22Rv1 (cell line): ENCODE measurements around the gene RCOR3.

Experiments
- H3K27ac ChIP-seq: fragments of 450-650 bp; 2 replicates; pipeline ENCODE4 v1.5.1; 2017
- CTCF ChIP-seq: fragments of 450-650 bp; IDR thresholded peaks from 2 replicates; pipeline ENCODE4 v1.5.1; 2017; ENCODE audit warnings: mild to moderate bottlenecking
- ZFX ChIP-seq: fragments of 450-650 bp; IDR thresholded peaks from 2 replicates; pipeline ENCODE4 v1.6.1; 2017; ENCODE audit warnings: antibody characterized with exemption, borderline replicate concordance

Gene RCOR3

GRCh38 chr1:211328866-211329475, 69.8 kb downstream of the RCOR3 start:
- H3K27ac ChIP-seq, result no peak overlapping the region
- TF ChIP-seq ZFX (no peak), CTCF (no peak)

DNA sequence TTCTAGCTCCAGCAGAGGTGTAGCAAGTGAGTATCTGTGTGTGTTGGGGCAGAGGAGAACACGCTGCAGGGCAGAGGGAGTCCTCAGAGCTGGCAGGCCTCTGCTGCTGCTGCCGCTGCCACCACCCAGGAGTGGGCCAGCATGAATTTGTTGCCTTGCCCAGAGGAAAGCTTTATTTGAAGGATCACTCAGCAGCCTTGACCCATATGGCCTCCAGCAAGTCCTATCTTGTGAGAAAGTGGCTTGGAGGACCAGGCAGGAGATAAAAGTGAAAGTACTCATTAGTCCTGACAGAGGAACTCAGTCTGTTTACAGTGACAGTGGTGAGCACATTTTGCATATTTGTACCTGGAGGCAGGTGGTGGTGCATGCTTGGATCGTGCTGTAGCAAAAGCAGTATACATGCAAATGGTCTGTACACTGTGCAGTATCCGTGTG, 70.6 kb downstream of the RCOR3 start:
- TF ChIP-seq ZFX (no peak), CTCF (no peak)
- no peak overlapping the region for H3K27ac ChIP-seq

DNA sequence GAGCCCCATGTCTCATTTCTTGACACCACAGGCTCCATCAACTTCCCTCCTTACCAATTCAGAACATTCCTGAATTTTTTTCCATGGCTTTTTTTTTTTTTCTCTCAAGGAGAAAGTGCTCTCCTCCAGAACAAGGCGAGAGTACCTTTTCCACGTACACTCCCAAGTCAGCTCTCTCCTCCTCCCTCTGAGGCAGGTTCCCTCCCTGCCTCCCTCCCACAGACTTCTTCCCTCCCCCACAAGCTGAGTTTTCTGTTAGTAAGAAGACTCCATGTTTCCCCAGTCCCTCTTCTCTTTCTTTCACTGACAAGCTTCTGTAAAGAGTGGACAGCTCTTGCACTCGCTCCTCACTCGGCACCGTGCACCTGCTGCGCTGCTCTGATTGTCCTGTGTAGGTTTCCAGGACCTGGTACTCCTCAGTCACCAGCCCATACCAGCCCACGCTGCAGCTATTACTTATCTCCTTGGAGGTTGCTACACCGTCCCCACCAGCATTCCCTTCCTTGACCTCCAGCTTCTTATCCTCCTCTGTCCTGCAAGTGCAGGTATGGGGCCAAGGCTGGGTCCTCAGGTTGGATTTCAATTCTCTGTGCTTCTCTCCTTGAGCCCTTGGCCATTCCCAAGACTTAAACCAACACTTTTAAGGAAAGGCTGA, 71.2 kb downstream of the RCOR3 start:
- TF ChIP-seq ZFX, result no peak
- no peak for TF ChIP-seq CTCF
- no peak overlapping the region for H3K27ac ChIP-seq

GRCh38 chr1:211331011-211331709, 72.0 kb downstream of the RCOR3 start:
- H3K27ac ChIP-seq, result no peak overlapping the region
- TF ChIP-seq ZFX (no peak), CTCF (no peak)

- TF ChIP-seq ZFX, result no peak
- TF ChIP-seq CTCF, result no peak
- H3K27ac ChIP-seq, result no peak overlapping the region
Measured at GRCh38 chr1:211332036-211332616, 73.0 kb downstream of the RCOR3 start.

DNA sequence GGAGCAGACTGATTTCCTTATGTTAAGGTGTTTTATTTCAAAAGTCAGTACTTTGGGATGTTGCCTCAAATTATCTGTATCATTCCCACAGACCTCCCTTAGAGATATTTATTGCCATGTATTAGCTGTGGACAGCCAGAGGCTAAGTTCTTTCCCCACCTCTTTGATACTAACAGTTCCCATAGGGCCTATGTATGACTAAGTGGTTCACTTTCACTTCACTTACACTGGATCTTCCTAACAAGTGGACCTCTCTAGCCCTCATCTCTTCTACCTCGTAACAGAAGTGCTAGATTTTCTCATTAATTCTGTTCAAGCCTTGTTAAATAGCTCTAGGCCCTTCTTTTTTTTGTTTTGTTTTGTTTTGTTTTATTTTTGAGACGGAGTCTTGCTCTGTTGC, 73.7 kb downstream of the RCOR3 start:
- no peak overlapping the region for H3K27ac ChIP-seq
- TF ChIP-seq CTCF (no peak), ZFX (no peak)
